NCI-H2196 treated with DMSO at 0.1 percent for 48 hours (cell line): ENCODE measurements around the gene CNTN5.
"Not testable (repeated sequence)": the region's sequence is repeated elsewhere in the genome, so short reads cannot be mapped to it uniquely, and the experiment has no call there.

ENCODE experiments used
- DNase-seq: peaks from one replicate; lab custom pipeline; 2025; ENCODE audit not compliant: unreplicated experiment; lab: John Stamatoyannopoulos, UW

Gene CNTN5

GRCh38 chr11:99268886-99269285 is 248.1 kb downstream of the CNTN5 start:
- DNase-seq = no peak

- no peak for DNase-seq
Observed at GRCh38 chr11:99271527-99271926, 250.8 kb downstream of the CNTN5 start.

GRCh38 chr11:99275521-99275920 is 254.8 kb downstream of the CNTN5 start:
- DNase-seq = no peak

GRCh38 chr11:99277281-99277680 is 256.5 kb downstream of the CNTN5 start:
- no peak for DNase-seq

GRCh38 chr11:99279266-99279665 is 258.5 kb downstream of the CNTN5 start:
- no peak for DNase-seq

- no peak for DNase-seq
Observed at GRCh38 chr11:99281331-99281730, 260.6 kb downstream of the CNTN5 start.

- not testable (repeated sequence) for DNase-seq
Observed at GRCh38 chr11:99297925-99298324, 277.2 kb downstream of the CNTN5 start.

GRCh38 chr11:99307510-99308088 is 286.9 kb downstream of the CNTN5 start:
- DNase-seq = no peak

- no peak for DNase-seq
Observed at GRCh38 chr11:99311870-99312269, 291.1 kb downstream of the CNTN5 start.

GRCh38 chr11:99316776-99317520 is 296.2 kb downstream of the CNTN5 start:
- DNase-seq = no peak

GRCh38 chr11:99320769-99321290 is 300.1 kb downstream of the CNTN5 start:
- DNase-seq = no peak

- no peak for DNase-seq
Observed at GRCh38 chr11:99325847-99326246, 305.1 kb downstream of the CNTN5 start.

- no peak for DNase-seq
Observed at GRCh38 chr11:99327066-99327465, 306.3 kb downstream of the CNTN5 start.

GRCh38 chr11:99327527-99327926 is 306.8 kb downstream of the CNTN5 start:
- DNase-seq = no peak

- DNase-seq = no peak
Observed at GRCh38 chr11:99333621-99334020, 312.9 kb downstream of the CNTN5 start.

GRCh38 chr11:99343117-99343516 is 322.4 kb downstream of the CNTN5 start:
- DNase-seq = no peak

- DNase-seq = no peak
Observed at GRCh38 chr11:99349151-99349673, 328.5 kb downstream of the CNTN5 start.

- DNase-seq = no peak
Observed at GRCh38 chr11:99351624-99352023, 330.9 kb downstream of the CNTN5 start.

- no peak for DNase-seq
Observed at GRCh38 chr11:99352642-99353041, 331.9 kb downstream of the CNTN5 start.

- DNase-seq = no peak
Observed at GRCh38 chr11:99366546-99366945, 345.8 kb downstream of the CNTN5 start.

GRCh38 chr11:99368583-99368982 is 347.8 kb downstream of the CNTN5 start:
- DNase-seq = no peak

- DNase-seq = no peak
Observed at GRCh38 chr11:99370549-99371216, 349.9 kb downstream of the CNTN5 start.
